Measurements from ENCODE around the gene MRTFB. TPM values are rescaled to one million over a fixed set of nuclear protein-coding genes. Genes with fewer than 3 reads are reported as not detected.

MRTFB gene
- total and polyA plus RNA-seq, 2 donors (not counting 3 experiments of a cell fraction or from before 2014, with no cell fraction given), result 19.6 to 49.5 TPM

GRCh38 chr16:14306485-14307058 is 235.5 kb downstream of the MRTFB start:
- Histone ChIP-seq H3K27me3 (ENCODE audit: control insufficient read depth in 2 of 2, insufficient read depth in 2 of 2, low read length in 2 of 2) (no peaks in the 10 kb centered on the region), H3K4me1 (ENCODE audit: control insufficient read depth, extremely low read depth, insufficient read depth, low read length) (peaks cover 5% of the 10 kb centered on the region), H3K9me3 (replicated peaks; ENCODE audit: control insufficient read depth, insufficient read depth, low read length) (no peaks in the 10 kb centered on the region), H3K36me3 (ENCODE audit: control insufficient read depth in 2 of 2, extremely low read depth in 1 of 2, insufficient read depth in 2 of 2, low read length in 2 of 2) (no peaks in the 10 kb centered on the region), H3K9ac (replicated peaks; ENCODE audit: extremely low read depth, insufficient read depth, low read length) (no peak overlapping the region), H3K27ac (ENCODE audit: insufficient read depth, low read depth, low read length) (no peak overlapping the region), H4K20me1 (replicated peaks; ENCODE audit: control insufficient read depth, extremely low read depth, insufficient read depth, low read length) (no peaks in the 10 kb centered on the region), H3K9me1 (replicated peaks; ENCODE audit: control insufficient read depth, extremely low read depth, insufficient read depth, low read length) (no peaks in the 10 kb centered on the region), H3K79me2 (ENCODE audit: control insufficient read depth, insufficient read depth, low read length) (peaks cover 17% of the 10 kb centered on the region), H3K4me3 (replicated peaks in 1 of 3; ENCODE audit: insufficient read depth in 1 of 3, low read depth in 1 of 3, low read length in 3 of 3) (no peak overlapping the region), H2AFZ (ENCODE audit: low read depth, low read length) (no peak overlapping the region), H3K4me2 (ENCODE audit: insufficient read depth, low read length) (no peak overlapping the region)
- TF ChIP-seq MAX (IDR thresholded peaks at IDR 0.05; ENCODE audit: insufficient read depth, insufficient read length), result no peak
- TF ChIP-seq GATA2 (IDR thresholded peaks at IDR 0.05; ENCODE audit: insufficient read depth, insufficient read length, low read depth, low read length), result no peak
- TF ChIP-seq FOS (IDR thresholded peaks at IDR 0.05; ENCODE audit: borderline replicate concordance, insufficient read depth, low read length), result no peak
- TF ChIP-seq POLR2AphosphoS5 (IDR thresholded peaks at IDR 0.05; ENCODE audit: insufficient read depth, low read depth, low read length), result no peak
- TF ChIP-seq EZH2 (IDR thresholded peaks at IDR 0.05; ENCODE audit: borderline replicate concordance, low read depth, low read length, severe bottlenecking), result no peak
- TF ChIP-seq POLR2A (IDR thresholded peaks at IDR 0.05; ENCODE audit: low read depth, low read length), result no peak
- TF ChIP-seq JUN (IDR thresholded peaks at IDR 0.05; ENCODE audit: borderline replicate concordance, insufficient read depth, insufficient read length, low read depth), result no peak
- no peak for TF ChIP-seq MYC (IDR thresholded peaks at IDR 0.05; ENCODE audit: low read depth, low read length)
- TF ChIP-seq CTCF (IDR thresholded peaks at IDR 0.05; ENCODE audit: extremely low read depth in 1 of 2, insufficient read depth in 1 of 2, low read depth in 1 of 2, low read length in 2 of 2), result no peak
- FAIRE-seq, result no peak
- CTCF ChIA-PET, result interaction anchor here (1.5 kb wide), 1 partner anchor 10 kb away, joined by 6 read pairs; no protein-coding TSS in a partner anchor
- dilution Hi-C loops (cut with MboI; ENCODE audit: extremely low pct_ligation_motif_present, low sequenced_read_pairs), result no loop called here
- DNase-seq (ENCODE audit: low read depth, low spot score), result no peak
- no TSS peak for BruUV-seq (replicated peaks)
- intact Hi-C loops (cut with micrococcal nuclease), result no loop called here
- POLR2A ChIA-PET, result no interaction called here

Measured in endothelial cell of umbilical vein (primary cell).